Measurements from ENCODE around the gene TXNRD3.
"Not testable (repeated sequence)": the region's sequence is repeated elsewhere in the genome, so short reads cannot be mapped to it uniquely, and the experiment has no call there.

The TXNRD3 gene

GRCh38 chr3:126595479-126595878, 59.4 kb downstream of the TXNRD3 start:
- not testable (repeated sequence) for DNase-seq (ENCODE audit: low read depth in 2 of 2)

- DNase-seq (ENCODE audit: low read depth in 2 of 2): not testable (repeated sequence)
Observed at GRCh38 chr3:126591515-126591914, 63.4 kb downstream of the TXNRD3 start.

GRCh38 chr3:126582311-126582710, 72.6 kb downstream of the TXNRD3 start:
- no peak for DNase-seq (ENCODE audit: low read depth in 2 of 2)

DNA sequence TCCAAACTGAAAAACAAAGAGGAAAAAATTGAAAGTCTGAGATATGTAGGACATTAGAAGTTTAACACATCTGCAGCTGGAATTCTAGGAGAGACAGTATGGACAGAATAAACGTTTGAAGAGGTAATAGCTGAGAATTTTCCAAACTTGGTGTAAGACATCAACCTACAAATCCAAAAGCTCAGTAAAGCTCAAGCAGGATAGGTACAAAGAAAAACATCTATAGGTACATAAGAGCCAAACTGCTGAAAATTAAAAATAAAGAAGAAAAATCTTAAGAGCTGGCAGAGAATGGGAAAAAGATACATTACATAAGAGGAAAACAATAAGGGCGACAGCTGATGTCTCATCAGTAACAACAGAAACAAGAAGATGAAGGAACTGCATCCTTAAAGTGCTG, 73.4 kb downstream of the TXNRD3 start:
- no peak for DNase-seq (ENCODE audit: low read depth in 2 of 2)

DNA sequence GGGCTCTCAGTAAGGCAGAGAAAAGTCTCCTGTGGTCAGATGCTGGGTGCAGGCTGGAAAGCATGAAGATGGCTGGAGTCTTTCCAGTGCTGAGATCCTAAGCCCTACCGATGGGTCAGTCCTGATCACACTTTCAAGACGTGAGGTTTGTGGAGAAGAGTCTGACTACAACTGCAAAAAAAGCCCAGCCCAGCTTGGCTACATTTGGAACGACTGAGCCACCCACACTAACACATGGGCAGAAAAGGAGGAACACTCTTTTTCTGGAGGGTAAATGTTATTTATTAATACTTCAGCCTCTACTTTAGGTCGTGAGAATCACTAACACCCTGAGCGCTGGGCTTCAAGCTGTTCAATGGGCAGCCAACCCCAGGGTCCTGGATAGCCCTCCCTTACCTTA, 74.2 kb downstream of the TXNRD3 start:
- DNase-seq (ENCODE audit: low read depth in 2 of 2): no peak

- no peak for DNase-seq (ENCODE audit: low read depth in 2 of 2)
Observed at GRCh38 chr3:126578702-126579101, 76.2 kb downstream of the TXNRD3 start.

DNA sequence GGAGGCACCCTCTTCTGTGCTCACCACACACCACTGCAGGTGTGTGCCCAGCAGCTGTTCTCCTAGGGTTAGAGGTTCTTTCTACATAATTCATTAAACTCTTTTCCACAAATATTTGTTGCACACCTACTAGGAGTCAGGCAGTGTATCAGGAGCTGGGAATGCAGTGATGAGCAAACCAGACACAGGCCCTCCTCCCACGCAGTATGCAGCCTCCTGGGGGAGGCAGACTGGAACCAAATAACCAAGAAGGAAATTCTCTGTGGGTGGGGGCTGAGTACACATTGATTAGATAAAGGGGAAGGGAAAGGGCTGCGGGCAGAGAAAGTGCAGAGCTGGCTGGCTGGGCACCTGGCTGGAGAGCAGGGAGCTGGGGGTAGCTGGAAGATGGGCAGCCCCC, 77.7 kb downstream of the TXNRD3 start:
- DNase-seq (ENCODE audit: low read depth in 2 of 2): no peak

DNA sequence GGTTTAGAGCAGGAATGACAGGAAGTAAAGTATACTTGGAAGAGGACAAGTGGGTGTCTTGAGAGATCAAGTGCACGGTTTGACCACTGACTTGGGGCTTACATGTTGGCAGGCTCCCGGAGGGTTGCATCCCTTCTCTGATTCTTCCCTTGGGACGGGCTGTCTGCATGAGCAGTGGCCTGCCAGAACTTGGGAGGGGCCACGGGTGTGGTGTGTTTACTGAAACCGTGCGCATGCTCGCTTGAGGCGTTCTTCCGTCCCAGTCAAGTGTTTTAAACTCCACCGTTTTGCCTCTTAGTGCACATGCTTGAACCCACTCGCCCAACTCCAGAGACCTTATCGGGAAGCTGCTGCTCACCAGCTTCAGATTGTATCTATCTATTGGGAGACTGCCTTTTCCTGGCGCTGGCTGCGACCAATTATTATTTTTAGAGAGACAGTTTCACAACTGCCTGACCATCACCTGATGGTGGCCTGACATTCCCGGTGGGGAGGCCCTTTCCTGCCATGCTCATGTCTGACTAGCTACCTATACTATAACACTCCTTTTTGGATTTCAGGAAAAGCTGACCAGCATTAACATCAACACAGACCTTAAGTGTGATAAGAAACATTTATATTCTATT, 81.3 kb downstream of the TXNRD3 start:
- no peak for DNase-seq (ENCODE audit: low read depth in 2 of 2)

GRCh38 chr3:126571078-126571477, 83.8 kb downstream of the TXNRD3 start:
- DNase-seq (ENCODE audit: low read depth in 2 of 2): no peak

DNA sequence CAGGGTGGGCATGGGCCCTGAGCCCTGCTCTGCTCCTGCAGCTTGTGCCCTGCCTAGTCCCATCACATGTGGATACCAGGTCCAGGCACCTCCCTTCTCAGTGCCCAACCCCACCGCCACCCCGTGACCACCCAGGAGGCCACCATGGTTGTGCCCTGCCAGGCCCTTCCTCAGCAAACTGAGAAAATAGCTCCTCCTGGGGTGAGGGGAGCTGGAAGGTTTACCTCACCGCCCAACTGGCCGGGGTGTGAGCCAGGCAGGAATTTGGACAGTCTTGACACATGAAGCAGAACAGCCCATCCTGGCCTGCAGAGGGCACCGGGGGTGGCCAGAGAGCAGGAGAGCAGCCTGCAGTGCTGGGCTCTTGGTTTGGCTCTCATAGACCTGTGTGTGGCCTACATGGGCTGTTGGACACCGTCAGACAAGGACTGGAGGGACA, 84.8 kb downstream of the TXNRD3 start:
- DNase-seq (ENCODE audit: low read depth in 2 of 2): no peak

DNA sequence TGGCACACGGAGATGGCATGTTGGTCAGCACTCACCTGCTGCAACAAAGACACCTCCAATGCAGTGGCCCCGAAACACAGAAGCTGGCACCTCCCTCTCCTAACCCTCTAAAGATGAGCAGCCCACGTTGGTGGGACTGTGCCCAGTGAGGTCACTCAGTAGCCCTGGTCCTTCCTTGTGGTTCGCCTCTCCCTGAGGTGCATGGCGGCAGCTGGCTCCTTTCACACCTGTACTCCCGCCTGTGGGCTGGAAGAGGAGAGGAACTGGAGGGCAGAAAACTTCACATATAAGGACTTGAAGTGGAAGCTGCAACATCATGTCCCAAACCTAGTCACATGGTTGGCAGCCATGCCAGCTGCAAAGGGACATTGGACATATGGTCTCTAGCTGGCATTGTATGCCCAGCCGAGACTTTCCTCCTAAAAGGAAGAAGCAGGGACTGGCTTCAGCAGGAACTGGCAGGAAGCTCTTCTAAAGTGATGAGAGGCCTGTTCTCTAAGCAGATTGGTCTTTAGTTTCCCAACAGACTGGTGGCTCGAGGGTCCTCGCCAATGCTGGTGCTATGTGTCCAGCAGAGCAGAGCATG, 85.4 kb downstream of the TXNRD3 start:
- no peak for DNase-seq (ENCODE audit: low read depth in 2 of 2)

DNA sequence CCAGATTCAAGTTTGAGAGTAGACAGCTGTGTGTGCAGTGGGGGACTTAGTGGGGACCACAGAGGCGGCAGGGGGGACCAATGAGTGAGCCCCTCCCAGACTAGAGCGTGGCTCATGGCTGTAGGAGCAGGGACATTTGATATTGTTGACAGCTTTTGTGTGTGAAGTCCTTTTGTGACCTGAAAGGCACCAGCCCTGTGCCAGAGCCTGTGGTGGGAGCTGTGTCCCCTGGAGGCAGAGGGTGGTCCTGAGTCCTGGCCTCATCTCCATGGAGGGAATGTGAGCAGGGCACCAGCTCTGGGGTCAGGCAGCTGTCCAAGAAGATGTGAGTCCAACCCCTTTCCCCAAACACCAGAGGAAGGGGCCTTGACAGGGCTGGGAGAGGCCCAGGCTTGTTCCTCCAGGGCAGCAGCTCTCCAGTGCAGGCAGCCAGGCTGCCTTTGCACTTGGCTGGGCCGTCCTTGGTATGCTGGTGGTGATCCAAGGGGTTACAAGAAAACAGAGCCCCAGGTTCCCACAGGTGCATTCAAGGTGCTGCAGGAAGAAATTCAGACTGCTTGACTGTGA, 86.1 kb downstream of the TXNRD3 start:
- no peak for DNase-seq (ENCODE audit: low read depth in 2 of 2)

DNA sequence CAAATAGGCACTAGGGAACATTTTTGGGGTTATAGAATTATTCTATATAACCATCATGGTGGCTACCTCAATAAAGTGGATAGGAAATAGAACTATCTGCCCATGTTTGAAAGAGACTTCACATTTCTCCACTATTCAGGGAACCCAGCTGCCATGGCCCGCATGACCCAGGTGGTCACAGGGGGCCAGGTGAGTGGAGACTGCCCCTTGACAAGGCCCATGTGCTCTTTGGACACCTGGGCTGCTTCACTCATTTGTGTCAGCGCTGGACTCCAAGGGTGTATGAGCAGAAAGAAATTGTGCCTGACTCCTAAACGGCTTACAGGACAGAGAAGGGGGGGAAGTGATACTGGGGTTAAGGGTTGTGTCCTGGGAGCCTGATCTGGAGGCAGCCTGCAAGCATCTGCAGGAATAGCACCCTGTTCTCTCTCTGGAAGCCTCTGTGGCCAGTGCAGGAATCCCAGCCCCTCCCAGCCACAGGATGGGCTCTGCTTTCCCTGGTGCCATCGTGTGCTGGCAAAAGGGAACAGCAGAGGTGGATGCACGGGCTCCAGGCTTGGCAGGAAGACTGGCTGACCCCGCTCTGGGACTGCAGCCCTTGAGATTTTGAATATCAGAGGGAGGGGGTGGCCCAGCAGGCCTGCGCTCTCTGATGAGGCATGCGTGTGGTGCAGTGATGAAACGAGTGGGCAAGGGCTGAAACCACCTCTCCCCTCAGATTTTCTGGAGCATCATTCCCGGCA, 87.1 kb downstream of the TXNRD3 start:
- DNase-seq (ENCODE audit: low read depth in 2 of 2): no peak

DNA sequence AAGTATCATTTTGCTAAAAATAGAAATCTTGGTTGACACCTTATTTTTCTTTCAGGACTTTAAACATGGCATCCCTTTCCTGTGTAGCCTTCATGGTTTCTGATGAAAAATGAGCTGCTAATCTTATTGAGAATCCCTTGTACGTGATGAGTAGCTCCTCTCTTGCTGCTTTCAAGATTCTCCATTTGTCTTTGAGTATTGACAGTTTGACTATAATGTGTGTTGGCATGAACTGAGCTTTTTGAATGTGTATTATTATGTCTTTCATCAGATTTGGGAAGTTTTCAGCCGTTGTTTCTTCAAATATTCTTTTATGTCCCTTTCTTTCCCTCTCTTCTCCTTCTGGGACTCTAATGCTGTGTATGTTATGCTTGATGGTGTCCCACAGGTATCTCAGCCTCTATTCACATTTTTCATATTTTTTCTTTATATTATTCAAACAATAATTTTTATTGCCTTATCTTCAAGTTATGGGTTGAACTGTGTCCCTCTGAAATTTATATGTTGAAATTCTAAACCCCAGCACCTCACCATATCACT, 92.1 kb downstream of the TXNRD3 start:
- no peak for DNase-seq (ENCODE audit: low read depth in 2 of 2)

DNA sequence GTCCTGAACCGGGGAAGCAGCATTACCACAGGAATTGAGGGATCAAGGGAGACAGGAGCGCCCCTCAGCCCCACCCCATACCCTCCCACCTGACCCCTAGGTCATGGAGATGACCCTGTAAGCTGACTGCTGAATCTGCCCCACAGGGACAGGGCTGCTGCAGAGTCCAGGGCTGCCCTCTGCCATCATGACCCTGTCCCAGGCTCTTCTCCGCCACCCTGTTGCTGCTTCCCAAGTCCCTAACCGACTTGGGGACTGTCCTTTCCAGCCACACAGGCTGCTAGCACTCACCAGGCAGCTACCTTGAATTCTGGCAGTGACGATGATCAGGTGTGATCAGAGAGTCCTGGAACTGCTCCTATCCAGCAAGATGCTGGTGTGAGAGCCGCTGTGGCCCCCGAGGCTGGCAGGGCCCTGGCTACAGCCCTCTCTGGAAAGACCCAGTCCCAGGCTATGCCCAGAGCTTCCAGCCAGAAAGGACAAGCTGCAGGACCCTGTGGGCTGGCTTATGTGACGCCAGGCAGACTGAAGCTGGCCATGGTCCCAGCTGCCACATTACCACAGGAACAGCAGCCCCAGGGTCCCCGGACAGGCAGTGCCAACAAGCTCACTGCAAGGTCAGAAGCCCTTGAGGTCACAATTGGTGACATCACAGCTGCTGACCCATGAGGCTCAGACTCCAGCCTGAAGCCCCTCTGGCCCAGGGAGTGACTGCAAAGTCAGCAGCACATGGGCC, 96.4 kb downstream of the TXNRD3 start, which contains the start of gene C3orf22:
Gene C3orf22, minus strand, starts transcription at position 597 of the 736 bp plus-strand sequence. CDS start 5,542 bp downstream, outside the sequence.
- DNase-seq (ENCODE audit: low read depth in 2 of 2): no peak

- no peak for DNase-seq (ENCODE audit: low read depth in 2 of 2)
Observed at GRCh38 chr3:126557761-126558160, 97.2 kb downstream of the TXNRD3 start.

- no peak for DNase-seq (ENCODE audit: low read depth in 2 of 2)
Observed at GRCh38 chr3:126557415-126557745, 97.5 kb downstream of the TXNRD3 start.
